Stimulated activated naive CD4-positive, alpha-beta T cell treated with Interleukin-2 at 50 U/mL for 16 hours (primary cell): Measurements from ENCODE around the gene IQCB1.
"Not testable (repeated sequence)": the region's sequence is repeated elsewhere in the genome, so short reads cannot be mapped to it uniquely, and the experiment has no call there.

Source experiments
- DNase-seq: peaks from one replicate; lab custom pipeline; 2025; lab: John Stamatoyannopoulos, UW

IQCB1 gene

DNA sequence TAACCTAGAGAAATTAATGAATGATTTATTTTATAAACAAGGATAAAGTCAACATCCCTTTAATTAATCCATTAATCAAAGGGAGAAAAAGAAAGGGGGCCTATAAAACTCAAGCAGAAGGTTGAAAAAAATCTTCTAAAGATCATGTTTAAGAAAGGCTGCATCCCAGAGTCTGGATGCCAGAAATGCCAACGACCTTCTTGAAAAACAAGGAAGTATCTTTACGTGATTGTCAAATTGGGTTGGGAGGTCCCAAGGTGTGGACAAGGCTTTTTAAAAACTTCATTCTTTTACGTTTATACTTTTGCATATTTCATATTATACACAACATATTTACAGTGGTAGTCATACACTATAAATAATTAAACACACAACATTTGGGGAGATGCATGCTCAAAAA, 86.9 kb downstream of the IQCB1 start:
- no peak for DNase-seq

DNA sequence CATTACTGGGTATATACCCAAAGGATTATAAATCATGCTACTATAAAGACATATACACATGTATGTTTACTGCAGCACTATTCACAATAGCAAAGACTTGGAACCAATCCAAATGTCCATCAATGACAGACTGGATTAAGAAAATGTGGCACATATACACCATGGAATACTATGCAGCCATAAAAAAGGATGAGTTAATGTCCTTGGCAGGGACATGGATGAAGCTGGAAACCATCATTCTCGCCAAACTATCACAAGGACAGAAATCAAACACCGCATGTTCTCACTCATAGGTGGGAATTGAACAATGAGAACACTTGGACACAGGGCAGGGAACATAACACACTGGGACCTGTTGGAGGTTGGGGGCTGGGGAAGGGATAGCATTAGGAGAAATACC, 91.8 kb downstream of the IQCB1 start:
- DNase-seq = not testable (repeated sequence)

DNA sequence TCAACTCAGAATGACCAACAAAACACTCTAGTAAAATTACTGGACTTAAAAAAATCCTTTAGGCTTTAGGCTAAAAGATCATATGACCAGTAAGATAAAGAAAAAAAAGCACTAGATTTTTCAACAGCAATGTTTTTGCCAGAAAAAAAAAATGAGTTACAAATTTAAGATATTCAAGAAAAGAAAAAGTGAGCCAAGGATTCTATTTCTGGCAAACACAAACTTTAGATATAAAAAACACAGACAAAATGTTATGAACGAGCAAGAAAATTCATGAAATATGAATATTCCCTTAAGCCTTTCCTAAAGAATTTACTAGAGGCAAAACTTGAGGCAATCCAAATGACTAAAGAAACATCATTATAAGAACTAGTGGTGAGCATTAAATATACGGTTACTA, 94.0 kb downstream of the IQCB1 start:
- no peak for DNase-seq

DNA sequence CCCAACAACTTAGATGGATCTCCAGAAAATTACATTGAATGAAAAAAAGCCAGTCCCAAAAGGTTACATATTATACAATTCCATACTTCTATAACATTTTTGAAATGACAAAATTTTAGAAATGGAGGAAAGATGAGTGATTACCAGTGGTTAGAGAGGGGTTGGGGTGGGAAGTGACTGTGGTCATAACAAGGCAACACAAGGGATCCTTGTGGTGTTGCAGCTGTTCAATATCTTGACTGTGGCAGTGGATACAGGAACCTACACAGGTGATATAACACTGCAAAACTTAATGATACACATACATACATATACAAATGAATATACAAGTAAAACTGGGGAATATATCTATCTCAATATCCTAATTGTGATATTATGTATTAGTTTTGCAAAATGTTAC, 95.0 kb downstream of the IQCB1 start:
- no peak for DNase-seq

DNA sequence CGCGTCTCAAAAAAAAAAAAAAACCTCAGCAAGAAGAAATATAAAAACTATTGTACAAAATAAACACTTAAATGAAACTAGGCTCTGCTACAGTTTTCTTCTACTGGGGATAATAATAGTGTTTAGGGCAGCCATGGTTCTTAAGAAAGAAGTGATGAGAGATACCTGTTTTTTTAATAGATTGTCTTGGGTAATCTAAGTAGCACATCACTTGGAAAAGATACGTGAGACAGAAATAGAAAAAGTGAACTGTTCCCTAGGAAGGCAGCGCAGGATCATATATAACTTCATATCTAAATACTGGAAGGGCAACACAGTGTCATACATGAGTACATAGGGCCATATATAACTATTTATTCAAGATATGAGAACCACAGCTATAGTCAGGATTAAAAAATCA, 97.2 kb downstream of the IQCB1 start:
- no peak for DNase-seq

DNA sequence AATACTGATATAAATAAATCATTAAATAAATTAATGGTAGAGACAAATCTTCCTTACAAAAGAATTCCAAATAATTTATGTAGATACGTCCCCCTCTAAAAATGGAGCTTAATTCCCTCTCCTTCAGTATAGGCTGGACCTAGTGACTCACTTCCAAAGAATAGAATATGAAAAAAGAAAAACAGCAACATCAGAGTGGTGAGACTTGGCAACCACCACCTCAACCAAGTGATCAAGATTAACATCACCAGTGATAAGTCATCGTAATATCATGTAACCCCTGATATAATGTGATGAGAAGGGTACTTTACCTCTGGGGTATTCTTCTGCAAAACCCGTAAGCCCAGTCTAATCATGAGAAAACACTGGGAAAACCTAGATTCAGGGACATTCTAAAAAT, 98.7 kb downstream of the IQCB1 start:
- no peak for DNase-seq

DNA sequence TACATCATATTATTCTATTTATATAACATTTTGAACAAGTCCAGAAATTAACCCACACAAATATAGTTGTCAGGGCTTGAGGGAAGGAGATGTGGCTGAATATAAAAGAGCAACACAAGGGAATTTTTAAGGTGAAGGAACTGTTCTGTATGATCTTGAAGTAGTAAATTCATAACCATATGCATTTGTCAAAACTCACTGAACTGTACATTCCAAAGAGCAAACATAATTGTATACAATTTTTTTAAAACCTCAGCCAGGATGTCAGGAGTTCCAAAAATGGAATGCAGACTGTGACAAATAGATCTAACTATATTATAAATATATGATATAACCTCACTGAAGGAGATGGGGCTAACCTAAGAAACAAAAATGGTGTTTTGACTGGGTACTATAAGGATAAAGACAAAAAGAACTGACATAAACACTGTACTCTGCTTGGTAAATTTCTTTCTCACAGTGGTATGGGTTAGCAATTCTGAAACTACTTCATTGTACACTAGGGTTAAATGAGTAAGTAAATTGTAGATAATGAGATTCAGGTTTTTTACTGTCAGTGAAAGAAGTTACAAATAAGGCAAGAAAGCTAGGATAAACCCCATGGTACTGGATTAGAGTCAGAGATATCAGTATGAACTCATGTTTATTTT, 99.7 kb downstream of the IQCB1 start:
- DNase-seq = no peak

DNA sequence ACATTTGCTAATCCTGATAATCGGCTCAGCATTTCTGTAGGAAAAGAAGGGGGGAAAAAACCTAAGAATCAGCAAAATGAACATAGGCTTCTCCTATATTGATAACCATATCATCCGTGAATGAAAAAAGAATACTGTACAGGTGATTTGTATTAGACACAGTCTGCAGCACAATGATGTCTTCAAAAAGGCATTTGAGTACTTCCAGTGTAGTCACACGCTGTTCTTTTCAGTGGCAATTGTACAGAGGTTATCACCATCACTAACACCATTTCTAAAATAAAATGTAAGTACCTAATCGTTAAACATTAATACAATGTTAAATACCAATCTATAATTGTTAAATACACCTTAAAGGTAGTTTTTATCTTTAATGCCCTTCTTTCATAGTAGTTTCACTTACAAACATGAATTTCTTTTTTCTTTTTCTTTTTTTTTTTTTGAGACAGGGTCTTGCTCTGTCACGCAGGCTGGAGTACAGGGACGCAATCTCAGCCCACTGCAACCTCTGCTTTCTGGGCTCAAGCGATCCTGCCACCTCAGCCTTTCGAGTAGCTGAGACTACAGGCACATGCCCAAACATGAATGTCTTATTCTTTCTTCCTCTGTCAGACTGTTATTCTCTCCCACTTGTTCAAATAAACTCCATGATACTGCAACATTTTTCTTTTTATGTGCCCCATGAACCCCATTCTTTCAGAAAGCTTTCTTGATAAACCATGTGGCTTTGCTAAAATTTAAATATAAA, 103.7 kb downstream of the IQCB1 start:
- no peak for DNase-seq

DNA sequence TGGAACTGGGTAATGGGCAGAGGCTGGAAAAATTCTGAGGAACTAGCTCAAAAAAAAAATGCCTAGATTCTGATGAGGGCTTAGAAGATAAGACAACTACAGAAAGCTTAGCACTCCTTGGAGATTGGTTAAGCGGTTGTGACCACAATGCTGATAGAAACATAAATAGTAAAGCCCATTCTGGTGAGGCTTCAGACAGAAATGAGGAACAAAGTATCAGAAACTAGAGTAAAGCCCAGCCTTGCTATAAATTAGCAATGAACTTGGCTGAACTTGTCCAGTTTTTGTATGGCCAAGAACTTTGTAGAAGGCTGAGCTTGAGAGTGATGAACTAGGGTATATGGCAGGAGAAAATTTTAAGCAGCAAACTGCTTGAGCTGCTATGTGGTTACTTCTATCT, 110.7 kb downstream of the IQCB1 start:
- DNase-seq = no peak

DNA sequence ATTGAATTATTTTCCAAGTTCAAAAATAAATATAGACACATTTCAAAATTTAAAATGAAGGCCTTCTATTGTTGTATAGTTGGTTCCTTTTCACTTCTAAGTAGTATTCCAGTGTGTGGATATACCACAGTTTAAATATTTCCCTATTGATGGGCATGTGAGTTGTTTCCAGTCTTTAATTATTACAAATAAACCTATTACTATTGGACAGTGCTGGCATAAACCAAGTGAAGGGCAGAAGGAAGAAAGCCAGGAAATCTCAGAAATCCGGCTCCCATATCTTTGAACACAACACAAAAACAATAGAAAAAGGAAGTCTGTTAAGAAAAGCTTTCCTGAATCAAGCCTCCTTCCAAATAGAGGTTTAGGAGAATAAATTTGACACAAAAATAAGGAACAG, 111.4 kb downstream of the IQCB1 start:
- no peak for DNase-seq

DNA sequence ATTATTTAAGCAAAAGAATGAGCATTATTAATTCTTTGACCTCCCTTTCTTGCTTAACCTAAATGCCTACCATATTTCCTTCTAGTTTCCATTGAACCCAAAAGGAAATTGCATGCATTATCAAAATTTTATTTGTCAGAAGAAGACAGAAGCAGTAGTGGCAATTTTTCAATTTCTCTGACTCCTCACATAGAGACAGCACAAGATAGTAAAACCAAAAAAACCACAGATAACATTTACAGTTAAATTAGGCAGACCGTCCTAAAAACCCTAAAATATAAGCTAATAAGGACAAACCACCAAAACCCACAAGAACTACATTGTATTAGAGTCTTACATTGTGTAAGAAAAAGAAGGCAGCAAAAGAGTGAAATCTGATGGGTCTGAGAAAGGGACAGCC, 112.4 kb downstream of the IQCB1 start:
- no peak for DNase-seq

DNA sequence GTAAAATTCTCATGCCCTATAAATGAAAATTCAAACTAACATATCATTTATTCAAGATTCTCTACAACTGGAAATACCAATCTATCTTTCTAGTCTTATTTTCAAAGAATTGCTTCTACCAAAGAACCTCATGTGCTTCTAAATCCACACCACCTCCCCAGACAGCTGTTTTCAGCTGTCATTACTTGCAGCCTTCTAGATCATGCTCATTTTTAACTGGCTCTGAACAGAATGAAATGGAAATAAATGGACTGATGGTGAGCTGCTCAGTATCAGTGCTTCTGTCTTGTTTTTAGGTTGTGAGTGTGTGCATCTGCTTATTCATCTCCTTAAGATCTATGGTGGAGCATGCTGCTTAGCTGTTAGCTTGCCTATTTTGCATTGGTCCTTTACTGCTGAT, 114.7 kb downstream of the IQCB1 start:
- DNase-seq = no peak
